Neural progenitor cell (in vitro differentiated cells): ENCODE measurements around the gene CDH23. TPM values are rescaled to one million over a fixed set of nuclear protein-coding genes. Genes with fewer than 3 reads are reported as not detected.

Experiments
- DNase-seq: peaks from one replicate; pipeline ENCODE4 v3.0.0-alpha.2; 2016; ENCODE audit warnings: low spot score
- H2AFZ ChIP-seq: fragments of 200-600 bp; sonication (generic); replicated peaks from 2 replicates; pipeline ENCODE4 v1.6.1; 2016; ENCODE audit warnings: antibody characterized with exemption
- H3F3A ChIP-seq: fragments of 200-600 bp; sonication (generic); 2 replicates; pipeline ENCODE4 v1.6.1; 2016; ENCODE audit warnings: antibody characterized with exemption, low read depth
- H3K27ac ChIP-seq: fragments of 200-600 bp; sonication (generic); 2 replicates; pipeline ENCODE4 v1.5.1; 2016; ENCODE audit warnings: mild to moderate bottlenecking
- H3K27me3 ChIP-seq: fragments of 200-600 bp; sonication (generic); 2 replicates; pipeline ENCODE4 v1.6.1; 2016; ENCODE audit warnings: mild to moderate bottlenecking, moderate library complexity
- H3K36me3 ChIP-seq: fragments of 200-600 bp; sonication (generic); 2 replicates; pipeline ENCODE4 v1.5.1; 2016
- H3K4me1 ChIP-seq: fragments of 200-600 bp; sonication (generic); 2 replicates; pipeline ENCODE4 v1.6.1; 2016; ENCODE audit warnings: mixed run types
- H3K4me2 ChIP-seq: fragments of 200-600 bp; sonication (generic); 2 replicates; pipeline ENCODE4 v1.6.1; 2016
- H3K4me3 ChIP-seq: fragments of 200-600 bp; sonication (generic); 2 replicates; pipeline ENCODE4 v1.5.1; 2016
- H3K79me2 ChIP-seq: fragments of 200-600 bp; sonication (generic); 2 replicates; pipeline ENCODE4 v1.6.1; 2016; ENCODE audit warnings: low read depth
- H3K9ac ChIP-seq: fragments of 200-600 bp; sonication (generic); 2 replicates; pipeline ENCODE4 v1.6.1; 2016
- H3K9me3 ChIP-seq: fragments of 200-600 bp; sonication (generic); 2 replicates; pipeline ENCODE4 v1.5.1; 2016; ENCODE audit warnings: low read depth
- H4K20me1 ChIP-seq: fragments of 200-600 bp; sonication (generic); 2 replicates; pipeline ENCODE4 v1.6.1; 2016; ENCODE audit warnings: low read depth
- H3K27ac Mint-ChIP-seq: 3 replicates; pipeline ENCODE4 v1.8.0; 2021; ENCODE audit warnings: mixed read lengths
- H3K27me3 Mint-ChIP-seq: 2 replicates; pipeline ENCODE4 v1.8.0; 2022; ENCODE audit warnings: low read depth, mild to moderate bottlenecking, inconsistent platforms, moderate library complexity, mixed read lengths; ENCODE audit not compliant: insufficient read depth
- H3K36me3 Mint-ChIP-seq: 3 replicates; pipeline ENCODE4 v1.8.0; 2021; ENCODE audit warnings: mixed read lengths
- H3K4me1 Mint-ChIP-seq: 3 replicates; pipeline ENCODE4 v1.8.0; 2021; ENCODE audit warnings: mixed read lengths
- H3K4me3 Mint-ChIP-seq: 3 replicates; pipeline ENCODE4 v1.8.0; 2021; ENCODE audit warnings: mild to moderate bottlenecking, moderate library complexity, mixed read lengths
- H3K9me3 Mint-ChIP-seq: 3 replicates; pipeline ENCODE4 v1.8.0; 2020; ENCODE audit warnings: mixed read lengths
- EZH2 ChIP-seq: fragments of 200-600 bp; sonication (generic); IDR thresholded peaks from 2 replicates; pipeline ENCODE4 v1.6.1; 2017; ENCODE audit warnings: antibody characterized with exemption, mild to moderate bottlenecking, moderate library complexity
- EZH2phosphoT487 ChIP-seq: fragments of 200-600 bp; sonication (generic); IDR thresholded peaks from 2 replicates; pipeline ENCODE4 v1.6.1; 2017; ENCODE audit warnings: antibody characterized with exemption
- total RNA-seq: library from RNA; depleted of rRNA; stranded (reverse); fragments of >200 nt; gene quantifications from 2 replicates; pipeline ENCODE4 v1.2.3, GENCODE V29; 2015; ENCODE audit warnings: low replicate concordance
- TF ChIP-seq, protein P1 (sequence below): fragments of 200-600 bp; sonication (generic); IDR thresholded peaks from 2 replicates; pipeline ENCODE4 v1.5.1; 2017; ENCODE audit warnings: antibody characterized with exemption, mild to moderate bottlenecking

The CDH23 gene
- total RNA-seq, 1 donor from 2014 or later, result 5.9 TPM

DNA sequence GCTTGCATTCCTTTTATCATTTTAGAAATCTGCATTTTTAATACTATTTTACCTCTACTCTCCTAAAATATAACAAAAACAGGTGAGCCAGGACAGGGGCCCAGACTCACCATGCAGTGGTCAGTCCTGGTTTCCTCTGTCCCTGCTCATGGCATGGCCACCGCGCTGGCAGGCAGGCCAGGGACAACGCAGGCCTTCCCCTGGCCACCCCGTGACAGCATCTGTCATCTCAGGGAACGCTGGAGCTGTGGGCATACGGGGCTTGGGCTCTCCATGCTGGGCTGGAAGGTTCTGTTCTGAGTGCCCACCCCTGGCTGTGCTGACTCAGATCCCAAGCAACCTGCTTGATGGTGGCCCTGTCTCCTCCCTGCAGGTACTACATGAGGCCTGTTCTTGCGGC is 35.1 kb upstream of the CDH23 start:
- peaks cover 12% of the 10 kb centered on the region for H3K4me1 Mint-ChIP-seq
- H3K9ac ChIP-seq, result no peak overlapping the region
- H3K4me3 ChIP-seq, result no peak overlapping the region
- H3K4me2 ChIP-seq, result no peak overlapping the region
- H3K36me3 Mint-ChIP-seq, result peaks cover 10% of the 10 kb centered on the region
- H3K4me1 ChIP-seq, result no peaks in the 10 kb centered on the region
- TF ChIP-seq EZH2, result no peak
- TF ChIP-seq, protein P1, sequence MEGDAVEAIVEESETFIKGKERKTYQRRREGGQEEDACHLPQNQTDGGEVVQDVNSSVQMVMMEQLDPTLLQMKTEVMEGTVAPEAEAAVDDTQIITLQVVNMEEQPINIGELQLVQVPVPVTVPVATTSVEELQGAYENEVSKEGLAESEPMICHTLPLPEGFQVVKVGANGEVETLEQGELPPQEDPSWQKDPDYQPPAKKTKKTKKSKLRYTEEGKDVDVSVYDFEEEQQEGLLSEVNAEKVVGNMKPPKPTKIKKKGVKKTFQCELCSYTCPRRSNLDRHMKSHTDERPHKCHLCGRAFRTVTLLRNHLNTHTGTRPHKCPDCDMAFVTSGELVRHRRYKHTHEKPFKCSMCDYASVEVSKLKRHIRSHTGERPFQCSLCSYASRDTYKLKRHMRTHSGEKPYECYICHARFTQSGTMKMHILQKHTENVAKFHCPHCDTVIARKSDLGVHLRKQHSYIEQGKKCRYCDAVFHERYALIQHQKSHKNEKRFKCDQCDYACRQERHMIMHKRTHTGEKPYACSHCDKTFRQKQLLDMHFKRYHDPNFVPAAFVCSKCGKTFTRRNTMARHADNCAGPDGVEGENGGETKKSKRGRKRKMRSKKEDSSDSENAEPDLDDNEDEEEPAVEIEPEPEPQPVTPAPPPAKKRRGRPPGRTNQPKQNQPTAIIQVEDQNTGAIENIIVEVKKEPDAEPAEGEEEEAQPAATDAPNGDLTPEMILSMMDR, result no peak
- no peak for TF ChIP-seq EZH2phosphoT487
- H2AFZ ChIP-seq, result no peak overlapping the region
- no peaks in the 10 kb centered on the region for H3K9me3 Mint-ChIP-seq
- H3K27me3 Mint-ChIP-seq, result peaks cover 4% of the 10 kb centered on the region
- H3K27ac Mint-ChIP-seq, result no peak overlapping the region
- H3K4me3 Mint-ChIP-seq, result no peak overlapping the region
- no peaks in the 10 kb centered on the region for H3K36me3 ChIP-seq
- no peaks in the 10 kb centered on the region for H3F3A ChIP-seq
- H4K20me1 ChIP-seq, result no peaks in the 10 kb centered on the region
- no peaks in the 10 kb centered on the region for H3K79me2 ChIP-seq
- no peak for DNase-seq
- H3K27me3 ChIP-seq, result no peaks in the 10 kb centered on the region
- H3K9me3 ChIP-seq, result no peaks in the 10 kb centered on the region
- H3K27ac ChIP-seq, result no peak overlapping the region

DNA sequence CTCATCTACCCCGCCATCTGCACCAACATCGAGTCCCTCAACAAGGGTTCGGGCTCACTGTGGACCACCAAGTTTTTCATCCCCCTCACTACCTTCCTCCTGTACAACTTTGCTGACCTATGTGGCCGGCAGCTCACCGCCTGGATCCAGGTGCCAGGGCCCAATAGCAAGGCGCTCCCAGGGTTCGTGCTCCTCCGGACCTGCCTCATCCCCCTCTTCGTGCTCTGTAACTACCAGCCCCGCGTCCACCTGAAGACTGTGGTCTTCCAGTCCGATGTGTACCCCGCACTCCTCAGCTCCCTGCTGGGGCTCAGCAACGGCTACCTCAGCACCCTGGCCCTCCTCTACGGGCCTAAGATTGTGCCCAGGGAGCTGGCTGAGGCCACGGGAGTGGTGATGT is 34.6 kb upstream of the CDH23 start:
- no peaks in the 10 kb centered on the region for H3K4me1 ChIP-seq
- TF ChIP-seq EZH2phosphoT487 (no peak), EZH2 (no peak)
- TF ChIP-seq, protein P1, result no peak
- H3K4me2 ChIP-seq, result no peak overlapping the region
- H3K79me2 ChIP-seq, result no peaks in the 10 kb centered on the region
- H3K27me3 Mint-ChIP-seq, result peaks cover 4% of the 10 kb centered on the region
- H3K9ac ChIP-seq, result no peak overlapping the region
- H3K27ac Mint-ChIP-seq, result no peak overlapping the region
- no peak overlapping the region for H2AFZ ChIP-seq
- H3K36me3 Mint-ChIP-seq, result peaks cover 10% of the 10 kb centered on the region
- H3K27ac ChIP-seq, result no peak overlapping the region
- H3K4me1 Mint-ChIP-seq, result peaks cover 12% of the 10 kb centered on the region
- H3K27me3 ChIP-seq, result no peaks in the 10 kb centered on the region
- H3K4me3 Mint-ChIP-seq, result no peak overlapping the region
- DNase-seq, result no peak
- no peaks in the 10 kb centered on the region for H3K9me3 Mint-ChIP-seq
- no peaks in the 10 kb centered on the region for H4K20me1 ChIP-seq
- no peaks in the 10 kb centered on the region for H3K9me3 ChIP-seq
- no peaks in the 10 kb centered on the region for H3F3A ChIP-seq
- H3K4me3 ChIP-seq, result no peak overlapping the region
- no peaks in the 10 kb centered on the region for H3K36me3 ChIP-seq

DNA sequence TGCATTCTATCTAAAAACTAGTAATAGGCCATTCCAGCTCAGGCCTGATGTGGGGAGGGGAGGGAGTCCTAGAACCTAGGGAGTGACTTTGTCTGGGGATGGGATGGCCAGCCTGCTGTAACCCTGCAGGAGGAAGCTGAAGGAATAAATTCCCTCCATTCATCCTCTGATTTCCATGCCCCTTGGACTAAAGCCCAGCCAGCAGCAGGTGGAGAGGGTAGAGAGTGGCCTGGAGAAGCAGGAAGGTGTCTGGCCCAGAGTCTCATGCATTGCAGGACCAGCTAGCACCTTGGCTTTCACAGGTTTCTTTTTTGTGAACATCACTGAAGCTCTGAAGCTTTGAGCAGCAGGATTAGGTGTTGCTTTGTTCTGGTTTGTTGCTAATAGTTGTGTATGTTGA is 32.8 kb upstream of the CDH23 start:
- no peak for DNase-seq
- no peak overlapping the region for H3K27ac ChIP-seq
- no peak overlapping the region for H2AFZ ChIP-seq
- peaks cover 10% of the 10 kb centered on the region for H3K36me3 Mint-ChIP-seq
- no peaks in the 10 kb centered on the region for H4K20me1 ChIP-seq
- no peaks in the 10 kb centered on the region for H3K36me3 ChIP-seq
- H3K4me3 ChIP-seq, result no peak overlapping the region
- no peak for TF ChIP-seq EZH2phosphoT487
- TF ChIP-seq, protein P1, result no peak
- no peaks in the 10 kb centered on the region for H3F3A ChIP-seq
- H3K4me1 ChIP-seq, result no peaks in the 10 kb centered on the region
- no peak overlapping the region for H3K9ac ChIP-seq
- peaks cover 12% of the 10 kb centered on the region for H3K4me1 Mint-ChIP-seq
- H3K4me2 ChIP-seq, result no peak overlapping the region
- H3K27ac Mint-ChIP-seq, result no peak overlapping the region
- H3K9me3 ChIP-seq, result no peaks in the 10 kb centered on the region
- no peaks in the 10 kb centered on the region for H3K27me3 ChIP-seq
- H3K4me3 Mint-ChIP-seq, result no peak overlapping the region
- H3K79me2 ChIP-seq, result no peaks in the 10 kb centered on the region
- H3K9me3 Mint-ChIP-seq, result no peaks in the 10 kb centered on the region
- H3K27me3 Mint-ChIP-seq, result peaks cover 4% of the 10 kb centered on the region

DNA sequence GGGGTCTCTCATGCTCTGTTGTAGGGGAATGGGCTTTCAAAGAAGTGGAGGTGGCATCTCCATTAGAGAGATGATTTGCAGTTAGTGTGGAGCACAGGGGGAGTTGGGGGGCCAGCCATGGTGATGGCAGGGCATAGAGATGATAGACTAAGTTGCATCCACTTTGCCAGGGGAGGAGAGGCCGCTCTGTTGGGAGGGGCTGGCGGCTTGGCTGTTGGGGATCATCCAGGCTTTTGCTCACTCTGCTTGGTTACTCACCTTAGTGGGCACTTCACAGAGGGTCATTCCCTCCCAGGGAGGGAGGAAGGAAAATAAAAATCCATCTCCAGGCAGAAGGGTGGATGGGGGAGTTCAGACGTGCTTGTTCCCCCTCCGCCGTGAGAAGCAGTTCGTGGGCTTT is 31.4 kb upstream of the CDH23 start:
- peaks cover 4% of the 10 kb centered on the region for H3K27me3 Mint-ChIP-seq

More for the DNA sequence above, 31.4 kb upstream of the CDH23 start:
- H3K4me3 Mint-ChIP-seq, result no peak overlapping the region
- Histone ChIP-seq H3K79me2 (no peaks in the 10 kb centered on the region), H3F3A (no peaks in the 10 kb centered on the region), H3K4me3 (no peak overlapping the region), H3K36me3 (no peaks in the 10 kb centered on the region), H3K4me1 (no peaks in the 10 kb centered on the region), H3K27me3 (no peaks in the 10 kb centered on the region), H3K27ac (no peak overlapping the region), H3K4me2 (no peak overlapping the region), H2AFZ (no peak overlapping the region), H3K9me3 (no peaks in the 10 kb centered on the region), H4K20me1 (no peaks in the 10 kb centered on the region), H3K9ac (no peak overlapping the region)
- no peaks in the 10 kb centered on the region for H3K9me3 Mint-ChIP-seq
- TF ChIP-seq EZH2phosphoT487 (no peak), EZH2 (no peak)
- TF ChIP-seq, protein P1, result no peak
- DNase-seq, result no peak
- peaks cover 12% of the 10 kb centered on the region for H3K4me1 Mint-ChIP-seq
- H3K36me3 Mint-ChIP-seq, result peaks cover 10% of the 10 kb centered on the region
- no peak overlapping the region for H3K27ac Mint-ChIP-seq
